Right cardiac atrium (tissue), 5 donors: Measurements from ENCODE around the gene MNT. TPM values are rescaled to one million over a fixed set of nuclear protein-coding genes. Genes with fewer than 3 reads are reported as not detected.
A peak's percentile ranks its signal among the peaks of the same experiment; 100 is the strongest.

Experiments
- ATAC-seq, 2 donors: fragments of 200-7000 bp; cut with Tn5 transposase; one replicate each; pipeline versions ENCODE4 v1.8.0 to v1.9.1; 2020; ENCODE audit warnings: moderate library complexity in 2 of 2, mild to moderate bottlenecking in 1 of 2
- DNase-seq, 3 donors: peaks; one replicate each; pipeline ENCODE4 v3.0.0-alpha.2; 2020
- H3K27ac ChIP-seq: one replicate; pipeline ENCODE4 v1.5.1; 2013; ENCODE audit warnings: mild to moderate bottlenecking, low read length, control low read depth, moderate library complexity
- H3K27me3 ChIP-seq: one replicate; pipeline ENCODE4 v1.6.1; 2013; ENCODE audit not compliant: control insufficient read depth, insufficient read depth
- H3K4me1 ChIP-seq: one replicate; pipeline ENCODE4 v1.6.1; 2013; ENCODE audit warnings: low read length; ENCODE audit not compliant: control insufficient read depth, insufficient read depth
- H3K4me3 ChIP-seq: one replicate; pipeline ENCODE4 v1.5.1; 2013; ENCODE audit warnings: low read length, control low read depth
- H3K9me3 ChIP-seq: one replicate; pipeline ENCODE4 v1.6.1; 2013; ENCODE audit warnings: low read length; ENCODE audit not compliant: control insufficient read depth
- WGBS: extraction: QIAGEN DNeasy Blood & Tissue Kit; methylation state at CpG from one replicate; pipeline ENCODE4 v1.1.7; 2013; 5-methylcytosine and 5-hydroxymethylcytosine counted together
- intact Hi-C, 4 donors: fragments of 100-400 bp; cut with DNase I; formaldehyde crosslinking; loops; one replicate each; pipeline versions ENCODE4 v1.11.0 to v1.14.0; 2022 to 2023
- polyA plus RNA-seq: library from polyadenylated mRNA; stranded (reverse); fragments of 200-250 nt; gene quantifications from one replicate; pipeline ENCODE4 v1.2.3, GENCODE V29; 2013
- total RNA-seq, 4 donors: library from RNA; stranded (reverse); fragmentation: NEBNext Ultra II Directional; extraction: Animal tissue kit (Norgen Biotek cat#: 25700); gene quantifications; one replicate each; pipeline ENCODE4 v1.2.1, GENCODE V29; 2021
- donor health status: healthy with polysubstance abuse.
- donor health status: DM: no; HTN: yes; CAD: no.
- donor health status: DM: no; HTN: no; CAD: no.
- donor health status: DM: no; HTN: yes; CAD: no; lungs with severe emphysema.
- donor health status: DM: yes; HTN: yes; CAD: no.

MNT gene
- total and polyA plus RNA-seq, 5 donors: 6.8 to 11.8 (median 10.6) TPM

DNA sequence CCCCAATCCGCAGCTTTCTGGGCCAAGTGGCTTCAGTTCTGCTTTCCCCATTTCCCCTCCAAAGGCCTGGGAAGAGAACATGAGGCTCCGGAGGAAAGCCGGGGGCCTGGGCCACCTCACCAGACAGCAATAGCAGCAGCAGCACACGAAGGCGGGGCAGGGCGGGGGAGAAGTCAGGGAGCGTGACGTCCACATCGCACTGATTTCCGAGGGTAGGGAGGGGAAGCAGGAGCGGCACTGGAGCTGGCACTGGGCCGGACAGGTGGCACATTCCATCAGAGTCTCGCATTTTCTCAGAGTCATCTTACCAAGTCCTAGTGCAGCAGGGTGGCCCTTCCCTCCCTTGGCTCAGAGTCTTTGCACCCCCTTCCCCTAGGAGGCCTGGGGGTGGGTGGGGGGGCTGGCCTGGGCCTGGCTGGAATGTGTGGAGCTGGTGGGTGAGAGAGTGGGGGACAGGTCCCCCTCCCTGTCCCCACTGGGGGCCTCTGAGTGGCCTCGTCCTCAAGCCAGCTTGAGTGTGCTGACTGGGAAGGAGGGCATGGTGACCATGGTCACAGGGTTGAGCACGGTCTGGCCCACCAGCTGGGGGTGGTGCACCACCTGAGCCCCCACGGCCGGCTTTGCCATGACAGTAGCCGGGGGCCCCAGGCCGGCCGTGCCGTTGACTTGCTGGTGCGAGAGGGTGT is 14.3 kb downstream of the MNT start:
- no peak for ATAC-seq
- H3K27me3 ChIP-seq: no peaks in the 10 kb centered on the region
- intact Hi-C loops: no loop called here
- no peak overlapping the region for H3K27ac ChIP-seq
- WGBS: 84% methylated on average over 22 of the region's 22 CpGs
- no peaks in the 10 kb centered on the region for H3K9me3 ChIP-seq
- H3K4me1 ChIP-seq: no peaks in the 10 kb centered on the region
- DNase-seq: peak in 1 of 3 donors; percentile 65
- no peak overlapping the region for H3K4me3 ChIP-seq

- DNase-seq (no peak), ATAC-seq (no peak)
- no peaks in the 10 kb centered on the region for H3K27me3 ChIP-seq
- H3K4me3 ChIP-seq: no peak overlapping the region
- no peaks in the 10 kb centered on the region for H3K4me1 ChIP-seq
- 69% methylated on average over 18 of the region's 18 CpGs for WGBS
- H3K9me3 ChIP-seq: no peaks in the 10 kb centered on the region
- intact Hi-C loops: no loop called here
- H3K27ac ChIP-seq: no peak overlapping the region
These were observed 15.3 kb downstream of the MNT start for GRCh38 chr17:2385240-2386210.

GRCh38 chr17:2384439-2385127 is 16.3 kb downstream of the MNT start:
- Histone ChIP-seq H3K4me3 (no peak overlapping the region), H3K9me3 (no peaks in the 10 kb centered on the region), H3K4me1 (no peaks in the 10 kb centered on the region), H3K27ac (no peak overlapping the region), H3K27me3 (no peaks in the 10 kb centered on the region)
- ATAC-seq: no peak
- intact Hi-C loops: loop anchor here in 1 of 4 donors (5.0 kb wide), 1 partner anchor 33 kb away; no protein-coding TSS in a partner anchor
- DNase-seq: no peak
- WGBS: 69% methylated on average over 22 of the region's 22 CpGs

DNA sequence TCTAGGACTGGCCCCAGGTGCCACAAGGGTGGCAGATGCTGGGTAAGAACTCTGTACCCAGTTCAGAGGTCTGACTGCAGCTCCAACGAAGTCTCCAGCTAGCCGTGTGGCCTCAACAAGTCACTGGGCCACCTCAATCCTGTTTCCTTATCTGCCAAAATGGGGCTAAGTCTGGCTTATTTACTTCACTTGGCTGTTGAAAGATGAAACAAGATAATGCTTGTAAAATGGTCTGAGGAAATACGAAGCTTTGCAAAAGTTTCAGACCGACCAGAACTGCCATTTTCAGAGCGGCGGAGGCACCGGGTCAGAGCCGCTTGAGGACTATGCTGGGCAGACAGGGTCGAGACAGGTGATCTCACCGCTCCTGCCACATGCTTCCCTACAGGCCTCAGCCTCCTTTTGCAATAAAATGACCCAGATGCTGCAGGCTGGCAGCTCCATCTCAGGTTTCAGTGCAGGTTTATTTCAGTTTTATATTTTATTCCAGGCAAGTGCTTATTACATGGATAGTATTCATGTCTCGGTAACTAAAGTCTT is 17.2 kb downstream of the MNT start:
- WGBS: 85% methylated on average over 11 of the region's 11 CpGs
- ATAC-seq: no peak
- H3K4me1 ChIP-seq: no peaks in the 10 kb centered on the region

GRCh38 chr17:2380950-2381649 is 19.8 kb downstream of the MNT start:
- ATAC-seq (peak in 1 of 2 donors; percentile 9), DNase-seq (no peak)
- Histone ChIP-seq H3K27ac (no peak overlapping the region), H3K4me1 (no peaks in the 10 kb centered on the region), H3K4me3 (no peak overlapping the region), H3K9me3 (no peaks in the 10 kb centered on the region), H3K27me3 (no peaks in the 10 kb centered on the region)
- intact Hi-C loops: loop anchor here in 1 of 4 donors (5.0 kb wide), 1 partner anchor 36 kb away; no protein-coding TSS in a partner anchor
- 70% methylated on average over 15 of the region's 15 CpGs for WGBS

More for the DNA sequence above, 17.2 kb downstream of the MNT start:
- no peak overlapping the region for H3K27ac ChIP-seq
- intact Hi-C loops: loop anchor here (2.0 to 5.0 kb wide), 3 partner anchors 31 to 34 kb away; no protein-coding TSS in a partner anchor
- H3K4me3 ChIP-seq: no peak overlapping the region
- no peaks in the 10 kb centered on the region for H3K27me3 ChIP-seq
- DNase-seq: no peak
- no peaks in the 10 kb centered on the region for H3K9me3 ChIP-seq

GRCh38 chr17:2380226-2380922 is 20.5 kb downstream of the MNT start:
- intact Hi-C loops: loop anchor here in 1 of 4 donors (5.0 kb wide), 1 partner anchor 37 kb away; no protein-coding TSS in a partner anchor
- Histone ChIP-seq H3K27ac (no peak overlapping the region), H3K9me3 (no peaks in the 10 kb centered on the region), H3K27me3 (no peaks in the 10 kb centered on the region), H3K4me3 (no peak overlapping the region), H3K4me1 (no peaks in the 10 kb centered on the region)
- ATAC-seq (no peak), DNase-seq (no peak)
- 75% methylated on average over 16 of the region's 16 CpGs for WGBS

GRCh38 chr17:2379489-2380225 is 21.2 kb downstream of the MNT start:
- no peaks in the 10 kb centered on the region for H3K27me3 ChIP-seq
- no peak for ATAC-seq

DNA sequence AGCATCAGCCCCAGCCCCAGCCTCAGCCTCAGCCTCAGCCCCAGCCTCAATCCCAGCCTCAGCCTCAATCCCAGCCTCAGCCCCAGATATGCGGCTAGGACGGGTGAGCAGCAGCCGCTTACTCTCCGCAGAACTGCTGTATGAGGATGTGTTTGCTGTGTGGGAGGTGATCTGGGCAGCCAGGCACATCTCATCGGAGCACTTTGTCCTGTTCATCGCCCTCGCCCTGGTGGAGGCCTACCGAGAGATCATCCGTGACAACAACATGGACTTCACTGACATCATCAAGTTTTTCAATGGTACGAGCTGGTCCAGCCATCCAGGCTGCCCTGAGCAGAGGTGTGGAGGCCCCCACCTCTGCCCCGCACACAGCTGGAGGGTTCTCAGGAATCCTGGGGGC is 22.0 kb downstream of the MNT start:
- Histone ChIP-seq H3K9me3 (no peaks in the 10 kb centered on the region), H3K4me1 (no peaks in the 10 kb centered on the region), H3K27me3 (no peaks in the 10 kb centered on the region), H3K27ac (no peak overlapping the region), H3K4me3 (no peak overlapping the region)
- 85% methylated on average over 11 of the region's 11 CpGs for WGBS
- no peak for ATAC-seq
- intact Hi-C loops: no loop called here
- no peak for DNase-seq

More at GRCh38 chr17:2379489-2380225, 21.2 kb downstream of the MNT start:
- Histone ChIP-seq H3K4me3 (no peak overlapping the region), H3K9me3 (no peaks in the 10 kb centered on the region), H3K4me1 (no peaks in the 10 kb centered on the region), H3K27ac (no peak overlapping the region)
- DNase-seq: no peak
- whole genome bisulfite sequencing: 90% methylated on average over 25 of the region's 25 CpGs
- intact Hi-C loops: loop anchor here in 1 of 4 donors (5.0 kb wide), 1 partner anchor 38 kb away; no protein-coding TSS in a partner anchor

DNA sequence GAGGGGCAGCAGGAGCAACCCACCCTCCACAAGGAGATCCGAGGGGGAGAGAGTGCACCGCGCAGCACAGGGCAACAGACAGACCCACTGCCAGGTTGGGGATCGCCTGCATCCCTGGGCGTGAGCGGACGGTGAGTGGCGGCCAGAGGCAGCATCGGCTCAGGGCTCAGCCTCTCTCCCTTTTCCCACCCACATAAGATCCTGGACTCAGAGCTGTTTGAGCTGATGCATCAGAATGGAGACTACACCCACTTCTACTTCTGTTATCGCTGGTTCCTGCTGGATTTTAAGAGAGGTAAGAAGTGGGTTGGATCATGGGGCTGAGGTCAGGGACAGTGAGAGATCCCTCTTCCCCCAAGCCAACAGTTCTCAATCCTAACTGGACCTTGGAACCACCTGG is 23.2 kb downstream of the MNT start:
- no peak for DNase-seq
- Histone ChIP-seq H3K27me3 (no peaks in the 10 kb centered on the region), H3K27ac (no peak overlapping the region), H3K4me1 (no peaks in the 10 kb centered on the region), H3K9me3 (no peaks in the 10 kb centered on the region), H3K4me3 (no peak overlapping the region)
- 93% methylated on average over 10 of the region's 10 CpGs for WGBS
- intact Hi-C loops: no loop called here
- ATAC-seq: no peak
